Measurements from ENCODE around the gene TGM3. TPM values are rescaled to one million over a fixed set of nuclear protein-coding genes. Genes with fewer than 3 reads are reported as not detected.

TGM3 gene
- polyA plus RNA-seq, 1 donor from 2014 or later: 0.24 TPM

DNA sequence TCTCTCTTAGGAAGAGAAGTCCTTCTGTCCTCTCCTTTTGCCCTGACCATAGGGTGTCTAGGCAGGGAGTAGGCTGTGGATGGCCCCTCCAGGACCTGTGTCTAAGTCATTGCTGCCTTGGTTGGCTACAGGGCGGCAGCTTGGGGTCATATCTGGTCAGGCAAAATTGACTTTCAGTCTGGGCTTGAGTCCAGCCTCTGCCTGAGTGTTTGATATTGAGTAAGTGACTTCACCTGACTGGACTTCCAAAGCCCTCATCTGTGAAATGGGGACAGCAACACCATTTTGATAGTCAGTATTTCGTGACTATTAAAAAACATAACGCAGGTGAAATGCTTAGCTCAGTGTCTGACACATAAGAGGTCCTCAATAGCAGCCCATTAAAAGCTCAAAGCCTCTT is 4.6 kb downstream of the TGM3 start:
- H4K20me1 ChIP-seq (ENCODE audit: insufficient read depth): no peaks in the 10 kb centered on the region
- no peak overlapping the region for H2AFZ ChIP-seq (ENCODE audit: low read depth, low read length)
- H3K4me2 ChIP-seq (ENCODE audit: low read length): no peak overlapping the region
- no peak overlapping the region for H3K27ac ChIP-seq (ENCODE audit: low read length)
- H3K9me3 ChIP-seq (ENCODE audit: low read length): no peaks in the 10 kb centered on the region
- no peak overlapping the region for H3K9ac ChIP-seq (ENCODE audit: low read length)
- H3K27me3 ChIP-seq (ENCODE audit: insufficient read depth, low read depth, low read length): no peaks in the 10 kb centered on the region
- H3K79me2 ChIP-seq (replicated peaks; ENCODE audit: insufficient read depth, low read length): no peaks in the 10 kb centered on the region
- H3K36me3 ChIP-seq (ENCODE audit: insufficient read depth, low read length): no peaks in the 10 kb centered on the region
- TF ChIP-seq POLR2AphosphoS5 (IDR thresholded peaks at IDR 0.05) (no peak), EZH2 (IDR thresholded peaks at IDR 0.05; ENCODE audit: borderline replicate concordance, insufficient read depth, low read length, poor library complexity, severe bottlenecking) (no peak), EP300 (conservative IDR thresholded peaks at IDR 0.05; ENCODE audit: poor library complexity, severe bottlenecking) (no peak), CTCF (IDR thresholded peaks at IDR 0.05; ENCODE audit: poor library complexity, severe bottlenecking) (no peak), TAF1 (IDR thresholded peaks at IDR 0.05; ENCODE audit: low read depth) (no peak), SMC3 (conservative IDR thresholded peaks at IDR 0.05; ENCODE audit: poor library complexity) (no peak), RAD21 (conservative IDR thresholded peaks at IDR 0.05) (no peak), MXI1 (conservative IDR thresholded peaks at IDR 0.05; ENCODE audit: poor library complexity, severe bottlenecking) (no peak)
- TF ChIP-seq, protein P1, sequence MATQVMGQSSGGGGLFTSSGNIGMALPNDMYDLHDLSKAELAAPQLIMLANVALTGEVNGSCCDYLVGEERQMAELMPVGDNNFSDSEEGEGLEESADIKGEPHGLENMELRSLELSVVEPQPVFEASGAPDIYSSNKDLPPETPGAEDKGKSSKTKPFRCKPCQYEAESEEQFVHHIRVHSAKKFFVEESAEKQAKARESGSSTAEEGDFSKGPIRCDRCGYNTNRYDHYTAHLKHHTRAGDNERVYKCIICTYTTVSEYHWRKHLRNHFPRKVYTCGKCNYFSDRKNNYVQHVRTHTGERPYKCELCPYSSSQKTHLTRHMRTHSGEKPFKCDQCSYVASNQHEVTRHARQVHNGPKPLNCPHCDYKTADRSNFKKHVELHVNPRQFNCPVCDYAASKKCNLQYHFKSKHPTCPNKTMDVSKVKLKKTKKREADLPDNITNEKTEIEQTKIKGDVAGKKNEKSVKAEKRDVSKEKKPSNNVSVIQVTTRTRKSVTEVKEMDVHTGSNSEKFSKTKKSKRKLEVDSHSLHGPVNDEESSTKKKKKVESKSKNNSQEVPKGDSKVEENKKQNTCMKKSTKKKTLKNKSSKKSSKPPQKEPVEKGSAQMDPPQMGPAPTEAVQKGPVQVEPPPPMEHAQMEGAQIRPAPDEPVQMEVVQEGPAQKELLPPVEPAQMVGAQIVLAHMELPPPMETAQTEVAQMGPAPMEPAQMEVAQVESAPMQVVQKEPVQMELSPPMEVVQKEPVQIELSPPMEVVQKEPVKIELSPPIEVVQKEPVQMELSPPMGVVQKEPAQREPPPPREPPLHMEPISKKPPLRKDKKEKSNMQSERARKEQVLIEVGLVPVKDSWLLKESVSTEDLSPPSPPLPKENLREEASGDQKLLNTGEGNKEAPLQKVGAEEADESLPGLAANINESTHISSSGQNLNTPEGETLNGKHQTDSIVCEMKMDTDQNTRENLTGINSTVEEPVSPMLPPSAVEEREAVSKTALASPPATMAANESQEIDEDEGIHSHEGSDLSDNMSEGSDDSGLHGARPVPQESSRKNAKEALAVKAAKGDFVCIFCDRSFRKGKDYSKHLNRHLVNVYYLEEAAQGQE (IDR thresholded peaks at IDR 0.05; ENCODE audit: borderline replicate concordance): no peak
- no peaks in the 10 kb centered on the region for H3K9me2 ChIP-seq (ENCODE audit: insufficient read depth, low read length)
- H3F3A ChIP-seq (ENCODE audit: insufficient read depth, low read length, poor library complexity, severe bottlenecking): no peaks in the 10 kb centered on the region
- H3K4me3 ChIP-seq (ENCODE audit: low read length): no peak overlapping the region

DNA sequence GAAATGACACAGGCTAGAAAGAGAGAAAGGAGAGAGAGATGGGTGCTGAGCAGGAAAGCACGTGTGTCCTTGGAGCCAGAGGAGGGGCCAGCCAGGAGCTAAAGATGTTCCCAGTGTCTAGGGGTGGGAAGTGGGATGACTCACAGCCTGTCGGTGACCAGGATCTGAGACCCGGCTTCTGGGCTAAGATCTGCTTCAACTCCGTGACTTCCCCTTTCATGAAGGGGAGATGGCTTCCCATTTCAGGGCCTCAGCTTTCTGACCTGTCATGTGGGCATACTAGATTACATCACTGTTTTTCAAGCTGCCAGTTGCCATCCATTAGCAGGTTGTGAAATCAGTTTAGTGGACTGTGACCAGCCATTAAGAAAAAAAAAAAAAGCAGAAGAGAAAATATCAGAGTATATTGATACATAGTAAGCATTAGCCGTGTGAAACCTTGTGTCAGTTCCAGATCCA is 5.4 kb downstream of the TGM3 start:
- H3K79me2 ChIP-seq (replicated peaks; ENCODE audit: insufficient read depth, low read length): no peaks in the 10 kb centered on the region
- H3K9ac ChIP-seq (ENCODE audit: low read length): no peak overlapping the region
- no peaks in the 10 kb centered on the region for H3K9me3 ChIP-seq (ENCODE audit: low read length)
- no peak overlapping the region for H2AFZ ChIP-seq (ENCODE audit: low read depth, low read length)
- TF ChIP-seq TAF1 (IDR thresholded peaks at IDR 0.05; ENCODE audit: low read depth) (no peak), EZH2 (IDR thresholded peaks at IDR 0.05; ENCODE audit: borderline replicate concordance, insufficient read depth, low read length, poor library complexity, severe bottlenecking) (no peak), EP300 (conservative IDR thresholded peaks at IDR 0.05; ENCODE audit: poor library complexity, severe bottlenecking) (no peak), RAD21 (conservative IDR thresholded peaks at IDR 0.05) (no peak), POLR2AphosphoS5 (IDR thresholded peaks at IDR 0.05) (no peak), SMC3 (conservative IDR thresholded peaks at IDR 0.05; ENCODE audit: poor library complexity) (no peak), MXI1 (conservative IDR thresholded peaks at IDR 0.05; ENCODE audit: poor library complexity, severe bottlenecking) (no peak), CTCF (IDR thresholded peaks at IDR 0.05; ENCODE audit: poor library complexity, severe bottlenecking) (no peak)
- TF ChIP-seq, protein P1 (IDR thresholded peaks at IDR 0.05; ENCODE audit: borderline replicate concordance): no peak
- no peaks in the 10 kb centered on the region for H3K9me2 ChIP-seq (ENCODE audit: insufficient read depth, low read length)
- no peaks in the 10 kb centered on the region for H3F3A ChIP-seq (ENCODE audit: insufficient read depth, low read length, poor library complexity, severe bottlenecking)
- no peak overlapping the region for H3K27ac ChIP-seq (ENCODE audit: low read length)
- H3K4me3 ChIP-seq (ENCODE audit: low read length): no peak overlapping the region
- H3K27me3 ChIP-seq (ENCODE audit: insufficient read depth, low read depth, low read length): no peaks in the 10 kb centered on the region
- no peak overlapping the region for H3K4me2 ChIP-seq (ENCODE audit: low read length)
- no peaks in the 10 kb centered on the region for H3K36me3 ChIP-seq (ENCODE audit: insufficient read depth, low read length)
- no peaks in the 10 kb centered on the region for H4K20me1 ChIP-seq (ENCODE audit: insufficient read depth)

Data from neural cell (in vitro differentiated cells).